Tibial artery (tissue), 4 donors: ENCODE results near the gene LRRC34.

Source experiments
- DNase-seq, 2 donors: peaks; one replicate each; pipeline ENCODE4 v3.0.0-alpha.2; 2019
- H3K27ac ChIP-seq, 2 donors: fragments of 200-600 bp; sonication (generic) in 1 of 2; 1 replicate in 1 of 2; 2 replicates in 1 of 2; pipeline ENCODE4 v1.5.1; 2018 to 2019; ENCODE audit warnings: mild to moderate bottlenecking in 1 of 2
- H3K27me3 ChIP-seq, 2 donors: fragments of 200-600 bp; sonication (generic) in 1 of 2; one replicate each; pipeline versions ENCODE4 v1.5.1 to v1.6.0; 2016 to 2019
- H3K36me3 ChIP-seq, 3 donors: fragments of 200-600 bp; sonication (generic) in 2 of 3; one replicate each; pipeline ENCODE4 v1.5.1; 2016 to 2019; ENCODE audit warnings: mild to moderate bottlenecking in 2 of 3
- H3K4me1 ChIP-seq, 4 donors: fragments of 200-600 bp; sonication (generic) in 2 of 4; 1 replicate in 3 of 4; 2 replicates in 1 of 4; pipeline ENCODE4 v1.5.1; 2016 to 2019
- H3K4me3 ChIP-seq, 2 donors: fragments of 200-600 bp; sonication (generic) in 1 of 2; 1 replicate in 1 of 2; 2 replicates in 1 of 2; pipeline ENCODE4 v1.5.1; 2018 to 2019; ENCODE audit warnings: mild to moderate bottlenecking in 2 of 2
- H3K9me3 ChIP-seq, 3 donors: fragments of 200-600 bp; sonication (generic) in 1 of 3; one replicate each; pipeline ENCODE4 v1.5.1; 2016 to 2019
- intact Hi-C: fragments of 100-400 bp; cut with DNase I; formaldehyde crosslinking; loops from one replicate; pipeline ENCODE4 v1.15.0; 2023; ENCODE audit warnings: low total_unique reads
- TF ChIP-seq, protein P1 (sequence below), 2 experiments: fragments of 200-600 bp in 1 of 2; fragments of 450-650 bp in 1 of 2; IDR thresholded peaks; one replicate each; pipeline ENCODE4 v1.5.1; 2017 to 2019; ENCODE audit warnings: antibody characterized with exemption in 2 of 2, mild to moderate bottlenecking in 1 of 2, moderate library complexity in 1 of 2

The LRRC34 gene

DNA sequence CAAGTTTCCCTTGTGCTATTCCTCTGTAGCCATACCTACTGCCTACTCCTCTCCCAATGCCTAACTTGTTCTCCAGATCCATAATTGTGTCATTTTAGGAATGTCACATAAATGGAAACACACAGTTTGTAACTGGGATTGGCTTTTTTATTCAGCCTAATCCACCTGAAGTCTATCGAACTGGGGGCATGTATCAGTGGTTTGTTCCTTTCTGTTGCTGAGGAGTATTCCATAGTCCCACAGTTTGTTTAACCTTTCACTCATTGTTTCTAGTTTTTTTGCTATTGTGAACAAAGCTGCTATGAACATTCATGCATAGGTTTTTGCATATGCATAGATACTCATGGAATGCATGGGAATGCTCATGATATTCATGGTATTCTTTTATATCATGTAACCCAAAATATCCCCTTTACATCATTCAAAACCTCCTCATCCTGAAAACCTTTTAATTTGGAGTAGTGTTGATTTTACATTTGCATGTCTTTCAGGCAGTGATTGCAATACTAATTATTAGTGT, 25.9 kb upstream of the LRRC34 start:
- TF ChIP-seq, protein P1, sequence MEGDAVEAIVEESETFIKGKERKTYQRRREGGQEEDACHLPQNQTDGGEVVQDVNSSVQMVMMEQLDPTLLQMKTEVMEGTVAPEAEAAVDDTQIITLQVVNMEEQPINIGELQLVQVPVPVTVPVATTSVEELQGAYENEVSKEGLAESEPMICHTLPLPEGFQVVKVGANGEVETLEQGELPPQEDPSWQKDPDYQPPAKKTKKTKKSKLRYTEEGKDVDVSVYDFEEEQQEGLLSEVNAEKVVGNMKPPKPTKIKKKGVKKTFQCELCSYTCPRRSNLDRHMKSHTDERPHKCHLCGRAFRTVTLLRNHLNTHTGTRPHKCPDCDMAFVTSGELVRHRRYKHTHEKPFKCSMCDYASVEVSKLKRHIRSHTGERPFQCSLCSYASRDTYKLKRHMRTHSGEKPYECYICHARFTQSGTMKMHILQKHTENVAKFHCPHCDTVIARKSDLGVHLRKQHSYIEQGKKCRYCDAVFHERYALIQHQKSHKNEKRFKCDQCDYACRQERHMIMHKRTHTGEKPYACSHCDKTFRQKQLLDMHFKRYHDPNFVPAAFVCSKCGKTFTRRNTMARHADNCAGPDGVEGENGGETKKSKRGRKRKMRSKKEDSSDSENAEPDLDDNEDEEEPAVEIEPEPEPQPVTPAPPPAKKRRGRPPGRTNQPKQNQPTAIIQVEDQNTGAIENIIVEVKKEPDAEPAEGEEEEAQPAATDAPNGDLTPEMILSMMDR (IDR thresholded peaks at IDR 0.05), result no peak
- Histone ChIP-seq H3K9me3 (no peaks in the 10 kb centered on the region), H3K27ac (no peak overlapping the region), H3K27me3 (no peaks in the 10 kb centered on the region), H3K4me1 (no peaks in the 10 kb centered on the region), H3K4me3 (no peak overlapping the region), H3K36me3 (no peaks in the 10 kb centered on the region)
- DNase-seq, result no peak
- intact Hi-C loops, result no loop called here

- H3K27me3 ChIP-seq, result no peaks in the 10 kb centered on the region
- intact Hi-C loops, result no loop called here
Observed at GRCh38 chr3:169836942-169837275, 24.2 kb upstream of the LRRC34 start.

GRCh38 chr3:169836078-169836941, 23.6 kb upstream of the LRRC34 start:
- DNase-seq, result no peak
- no peak overlapping the region for H3K27ac ChIP-seq
- H3K36me3 ChIP-seq, result no peaks in the 10 kb centered on the region
- no peaks in the 10 kb centered on the region for H3K4me1 ChIP-seq
- intact Hi-C loops, result no loop called here
- H3K4me3 ChIP-seq, result no peak overlapping the region
- H3K27me3 ChIP-seq, result no peaks in the 10 kb centered on the region
- TF ChIP-seq, protein P1 (IDR thresholded peaks at IDR 0.05), result no peak
- H3K9me3 ChIP-seq, result no peaks in the 10 kb centered on the region

More at GRCh38 chr3:169836942-169837275, 24.2 kb upstream of the LRRC34 start:
- H3K4me3 ChIP-seq, result no peak overlapping the region
- H3K36me3 ChIP-seq, result no peaks in the 10 kb centered on the region
- TF ChIP-seq, protein P1 (IDR thresholded peaks at IDR 0.05), result no peak
- no peaks in the 10 kb centered on the region for H3K4me1 ChIP-seq
- no peaks in the 10 kb centered on the region for H3K9me3 ChIP-seq
- DNase-seq, result no peak
- H3K27ac ChIP-seq, result no peak overlapping the region

DNA sequence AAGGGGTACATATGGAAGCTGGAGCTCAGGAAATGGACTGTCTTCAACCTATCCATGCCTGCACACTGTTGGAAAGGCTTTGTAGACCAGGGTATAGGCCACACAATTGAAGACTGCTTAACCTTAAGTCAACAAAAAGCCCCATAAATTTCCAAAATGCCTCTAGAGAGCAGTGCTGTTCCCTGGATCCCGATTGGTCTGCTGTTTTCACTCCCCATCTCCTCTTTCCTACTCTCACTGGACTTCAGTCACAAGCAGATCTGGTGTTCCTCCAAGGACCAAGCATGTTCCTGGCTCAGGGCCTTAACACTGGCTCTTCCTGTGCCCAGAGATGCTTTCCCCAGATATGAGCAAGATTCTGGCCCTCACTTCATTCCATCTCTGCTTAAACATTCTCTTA, 22.8 kb upstream of the LRRC34 start:
- no peak overlapping the region for H3K27ac ChIP-seq
- H3K36me3 ChIP-seq, result no peaks in the 10 kb centered on the region
- intact Hi-C loops, result no loop called here
- no peaks in the 10 kb centered on the region for H3K9me3 ChIP-seq
- TF ChIP-seq, protein P1 (IDR thresholded peaks at IDR 0.05), result no peak
- H3K4me3 ChIP-seq, result no peak overlapping the region
- no peaks in the 10 kb centered on the region for H3K27me3 ChIP-seq
- no peaks in the 10 kb centered on the region for H3K4me1 ChIP-seq
- no peak for DNase-seq

GRCh38 chr3:169827712-169828111, 15.0 kb upstream of the LRRC34 start:
- no peaks in the 10 kb centered on the region for H3K27me3 ChIP-seq
- H3K4me3 ChIP-seq, result no peak overlapping the region
- TF ChIP-seq, protein P1 (IDR thresholded peaks at IDR 0.05), result no peak
- H3K36me3 ChIP-seq, result no peaks in the 10 kb centered on the region
- intact Hi-C loops, result no loop called here
- H3K4me1 ChIP-seq, result no peaks in the 10 kb centered on the region
- no peaks in the 10 kb centered on the region for H3K9me3 ChIP-seq
- DNase-seq, result no peak
- no peak overlapping the region for H3K27ac ChIP-seq
